ENCODE data around the gene NKD2. TPM values are rescaled to one million over a fixed set of nuclear protein-coding genes. Genes with fewer than 3 reads are reported as not detected.

Gene NKD2
- polyA plus RNA-seq, 1 of the 3 experiments (the other 2 are of a cell fraction), result not detected

- no peak for DNase-seq
- ChIA-PET CTCF (interaction anchor here (1.0 kb wide), 1 partner anchor 9 kb away, joined by 4 read pairs; no protein-coding TSS in a partner anchor), POLR2A (no interaction called here)
- Histone ChIP-seq H3K4me2 (no peak overlapping the region), H3K9me2 (no peaks in the 10 kb centered on the region), H3K4me3 (ENCODE audit: low read depth in 2 of 2, low read length in 1 of 2) (no peak overlapping the region), H3K27ac (ENCODE audit: low read depth in 2 of 2, low read length in 1 of 2) (no peak overlapping the region), H3K4me1 (ENCODE audit: control insufficient read depth in 1 of 2, insufficient read depth in 2 of 2, low read depth in 1 of 2, low read length in 1 of 2) (no peaks in the 10 kb centered on the region), H3K36me3 (replicated peaks in 1 of 2; ENCODE audit: control insufficient read depth in 1 of 2, insufficient read depth in 2 of 2, low read length in 1 of 2) (no peaks in the 10 kb centered on the region), H3K27me3 (ENCODE audit: insufficient read depth) (no peaks in the 10 kb centered on the region), H3F3A (replicated peaks; ENCODE audit: insufficient read depth) (no peaks in the 10 kb centered on the region), H2AFZ (ENCODE audit: low read depth) (no peak overlapping the region), H3K9me3 (no peaks in the 10 kb centered on the region), H3K9ac (no peak overlapping the region), H3K79me2 (ENCODE audit: insufficient read depth) (no peaks in the 10 kb centered on the region), H4K20me1 (ENCODE audit: insufficient read depth) (no peaks in the 10 kb centered on the region)
- 79% methylated on average over 20 of the region's 40 CpGs for WGBS (ENCODE audit: low lambda C conversion rate)
- TF ChIP-seq TEAD4 (IDR thresholded peaks at IDR 0.05; ENCODE audit: borderline replicate concordance, insufficient read depth), result no peak
- no peak for TF ChIP-seq PBX3 (IDR thresholded peaks at IDR 0.05)
- TF ChIP-seq JUND (IDR thresholded peaks at IDR 0.05), result no peak
- TF ChIP-seq FOXM1 (IDR thresholded peaks at IDR 0.05; ENCODE audit: low read depth), result no peak
- TF ChIP-seq ELF1 (IDR thresholded peaks at IDR 0.05), result no peak
- TF ChIP-seq MXI1 (IDR thresholded peaks at IDR 0.05; ENCODE audit: low read depth, low read length), result no peak
- TF ChIP-seq CTCF (IDR thresholded peaks at IDR 0.05), result no peak
- no peak for TF ChIP-seq ZBTB33 (IDR thresholded peaks at IDR 0.05; ENCODE audit: borderline replicate concordance, low read depth)
- no peak for TF ChIP-seq TCF12 (IDR thresholded peaks at IDR 0.05)
- no peak for TF ChIP-seq SMC3 (IDR thresholded peaks at IDR 0.05; ENCODE audit: low read depth, low read length)
- no peak for TF ChIP-seq NRF1 (IDR thresholded peaks at IDR 0.05; ENCODE audit: low read depth, low read length)
- no peak for TF ChIP-seq NFIC (IDR thresholded peaks at IDR 0.05; ENCODE audit: borderline replicate concordance)
- no peak for TF ChIP-seq RFX5 (IDR thresholded peaks at IDR 0.05; ENCODE audit: low read length)
- TF ChIP-seq CHD2 (IDR thresholded peaks at IDR 0.05; ENCODE audit: low read length, partially characterized antibody), result no peak
- TF ChIP-seq YY1 (IDR thresholded peaks at IDR 0.05; ENCODE audit: low read depth), result no peak
- TF ChIP-seq RXRA (IDR thresholded peaks at IDR 0.05; ENCODE audit: borderline replicate concordance, low read depth), result no peak
- no peak for TF ChIP-seq USF1 (IDR thresholded peaks at IDR 0.05; ENCODE audit: borderline replicate concordance, low read depth)
- no peak for TF ChIP-seq FOXJ3 (CRISPR knock-in tag; IDR thresholded peaks at IDR 0.05)
These were observed 66.4 kb downstream of the NKD2 start for GRCh38 chr5:1074816-1075554.
